ENCODE data around the gene KLRC2.
"Not testable (repeated sequence)": the region's sequence is repeated elsewhere in the genome, so short reads cannot be mapped to it uniquely, and the experiment has no call there.

KLRC2 gene

DNA sequence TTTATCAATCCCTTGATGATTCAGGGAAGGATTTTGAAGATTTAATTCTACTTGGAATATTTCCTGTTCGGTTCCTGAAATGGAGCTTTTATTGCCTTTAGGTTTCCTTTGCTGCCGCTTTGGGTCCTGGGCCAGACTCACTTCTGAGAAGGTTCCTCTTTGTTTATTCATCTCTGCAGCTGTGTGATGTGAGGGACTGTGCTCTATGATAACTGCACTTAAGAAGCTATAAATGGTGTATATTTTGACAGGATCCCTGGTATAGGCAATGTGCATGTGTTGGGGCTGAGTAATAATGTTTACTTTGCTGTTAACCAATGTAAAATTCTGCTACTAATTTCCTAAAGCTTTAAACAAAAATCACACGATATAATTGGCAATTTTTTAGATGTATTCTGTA is at the start of gene KLRC2:
Gene KLRC2, minus strand, starts transcription at position 195 of the 400 bp plus-strand sequence. Its CDS starts 24 bp downstream, at position 171.
- H3K27ac ChIP-seq (ENCODE audit: low read depth, low read length); H3K4me1 ChIP-seq (ENCODE audit: control insufficient read depth in 5 of 5, insufficient read depth in 5 of 5, low read length in 5 of 5); H3K4me3 ChIP-seq (ENCODE audit: low read depth in 1 of 5, low read length in 5 of 5); H3K9me3 ChIP-seq (ENCODE audit: control insufficient read depth in 5 of 5, low read length in 5 of 5); H3K27me3 ChIP-seq (ENCODE audit: control insufficient read depth in 5 of 5, insufficient read depth in 4 of 5, low read length in 5 of 5); H3K36me3 ChIP-seq (ENCODE audit: control insufficient read depth in 5 of 5, insufficient read depth in 5 of 5, low read length in 5 of 5); H3K9ac ChIP-seq (ENCODE audit: low read length in 5 of 5): not testable (repeated sequence)

DNA sequence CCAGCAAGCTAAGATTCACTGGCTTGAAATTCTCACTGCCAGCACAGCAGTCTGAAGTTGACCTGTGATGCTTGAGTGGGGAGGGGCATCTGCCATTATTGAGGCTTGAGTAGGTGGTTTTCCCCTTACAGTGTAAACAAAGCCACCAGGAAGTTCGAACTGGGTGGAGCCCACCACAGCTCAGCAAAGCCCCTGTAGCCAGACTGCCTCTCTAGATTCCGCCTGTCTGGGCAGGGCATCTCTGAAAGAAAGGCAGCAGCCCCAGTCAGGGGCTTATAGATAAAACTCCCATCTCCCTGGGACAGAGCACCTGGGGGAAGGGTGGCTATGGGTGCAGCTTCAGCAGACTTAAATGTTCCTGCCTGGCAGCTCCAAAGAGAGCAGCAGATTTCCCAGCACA is 46.1 kb upstream of the KLRC2 start:
- H3K4me1 ChIP-seq (ENCODE audit: control insufficient read depth in 5 of 5, insufficient read depth in 5 of 5, low read length in 5 of 5); H3K4me3 ChIP-seq (ENCODE audit: low read depth in 1 of 5, low read length in 5 of 5); H3K9ac ChIP-seq (ENCODE audit: low read length in 5 of 5); H3K36me3 ChIP-seq (ENCODE audit: control insufficient read depth in 5 of 5, insufficient read depth in 5 of 5, low read length in 5 of 5); H3K27me3 ChIP-seq (ENCODE audit: control insufficient read depth in 5 of 5, insufficient read depth in 4 of 5, low read length in 5 of 5); H3K27ac ChIP-seq (ENCODE audit: low read depth, low read length); H3K9me3 ChIP-seq (ENCODE audit: control insufficient read depth in 5 of 5, low read length in 5 of 5): not testable (repeated sequence)

- not testable (repeated sequence) for H3K4me3 ChIP-seq (ENCODE audit: low read depth in 1 of 5, low read length in 5 of 5); H3K4me1 ChIP-seq (ENCODE audit: control insufficient read depth in 5 of 5, insufficient read depth in 5 of 5, low read length in 5 of 5)
Observed at GRCh38 chr12:10472808-10473207, 37.0 kb upstream of the KLRC2 start.

GRCh38 chr12:10469701-10470100 is 33.9 kb upstream of the KLRC2 start:
- Histone ChIP-seq H3K4me3 (ENCODE audit: low read depth in 1 of 5, low read length in 5 of 5) (no peak overlapping the region), H3K36me3 (ENCODE audit: control insufficient read depth in 5 of 5, insufficient read depth in 5 of 5, low read length in 5 of 5) (no peaks in the 10 kb centered on the region), H3K9me3 (ENCODE audit: control insufficient read depth in 5 of 5, low read length in 5 of 5) (peaks cover 0 to 2% (median 0%) of the 10 kb centered on the region in 5 donors), H3K27me3 (ENCODE audit: control insufficient read depth in 5 of 5, insufficient read depth in 4 of 5, low read length in 5 of 5) (peaks cover 0 to 4% (median 0%) of the 10 kb centered on the region in 5 donors), H3K27ac (ENCODE audit: low read depth, low read length) (no peak overlapping the region), H3K9ac (ENCODE audit: low read length in 5 of 5) (no peak overlapping the region), H3K4me1 (ENCODE audit: control insufficient read depth in 5 of 5, insufficient read depth in 5 of 5, low read length in 5 of 5) (no peaks in the 10 kb centered on the region)

More at GRCh38 chr12:10472808-10473207, 37.0 kb upstream of the KLRC2 start:
- not testable (repeated sequence) for H3K27ac ChIP-seq (ENCODE audit: low read depth, low read length); H3K9me3 ChIP-seq (ENCODE audit: control insufficient read depth in 5 of 5, low read length in 5 of 5); H3K27me3 ChIP-seq (ENCODE audit: control insufficient read depth in 5 of 5, insufficient read depth in 4 of 5, low read length in 5 of 5); H3K9ac ChIP-seq (ENCODE audit: low read length in 5 of 5); H3K36me3 ChIP-seq (ENCODE audit: control insufficient read depth in 5 of 5, insufficient read depth in 5 of 5, low read length in 5 of 5)

GRCh38 chr12:10466311-10466710 is 30.5 kb upstream of the KLRC2 start:
- no peaks in the 10 kb centered on the region for H3K4me1 ChIP-seq (ENCODE audit: control insufficient read depth in 5 of 5, insufficient read depth in 5 of 5, low read length in 5 of 5)
- no peaks in the 10 kb centered on the region for H3K36me3 ChIP-seq (ENCODE audit: control insufficient read depth in 5 of 5, insufficient read depth in 5 of 5, low read length in 5 of 5)
- no peaks in the 10 kb centered on the region for H3K9me3 ChIP-seq (ENCODE audit: control insufficient read depth in 5 of 5, low read length in 5 of 5)
- no peak overlapping the region for H3K4me3 ChIP-seq (ENCODE audit: low read depth in 1 of 5, low read length in 5 of 5)
- peaks cover 0 to 4% (median 0%) of the 10 kb centered on the region in 5 donors for H3K27me3 ChIP-seq (ENCODE audit: control insufficient read depth in 5 of 5, insufficient read depth in 4 of 5, low read length in 5 of 5)
- no peak overlapping the region for H3K27ac ChIP-seq (ENCODE audit: low read depth, low read length)
- no peak overlapping the region for H3K9ac ChIP-seq (ENCODE audit: low read length in 5 of 5)

DNA sequence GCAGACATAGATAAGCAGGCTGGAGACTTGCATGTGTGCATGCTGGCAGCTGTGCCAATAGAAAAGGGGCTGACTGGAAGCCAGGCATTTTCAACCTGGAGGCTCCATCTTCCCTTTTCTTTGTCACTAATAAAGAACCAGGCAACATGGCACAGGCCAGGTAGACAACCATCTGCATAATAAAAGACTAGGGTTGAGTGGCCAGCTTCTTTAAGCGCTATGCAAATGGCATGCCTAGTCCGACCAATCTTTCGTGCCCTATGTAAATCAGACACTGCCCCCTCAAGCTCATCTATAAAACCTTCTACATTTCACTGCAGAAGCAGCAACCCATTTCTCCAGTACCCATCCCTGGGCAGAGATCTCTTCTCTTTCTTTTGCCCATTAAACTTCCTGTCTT is 21.9 kb upstream of the KLRC2 start:
- H3K9me3 ChIP-seq (ENCODE audit: control insufficient read depth in 5 of 5, low read length in 5 of 5): peaks cover 5 to 27% (median 22%) of the 10 kb centered on the region in 5 donors
- H3K4me3 ChIP-seq (ENCODE audit: low read depth in 1 of 5, low read length in 5 of 5): no peak overlapping the region
- H3K27ac ChIP-seq (ENCODE audit: low read depth, low read length): no peak overlapping the region
- H3K36me3 ChIP-seq (ENCODE audit: control insufficient read depth in 5 of 5, insufficient read depth in 5 of 5, low read length in 5 of 5): no peaks in the 10 kb centered on the region
- H3K9ac ChIP-seq (ENCODE audit: low read length in 5 of 5): no peak overlapping the region
- H3K27me3 ChIP-seq (ENCODE audit: control insufficient read depth in 5 of 5, insufficient read depth in 4 of 5, low read length in 5 of 5): no peaks in the 10 kb centered on the region
- no peaks in the 10 kb centered on the region for H3K4me1 ChIP-seq (ENCODE audit: control insufficient read depth in 5 of 5, insufficient read depth in 5 of 5, low read length in 5 of 5)

DNA sequence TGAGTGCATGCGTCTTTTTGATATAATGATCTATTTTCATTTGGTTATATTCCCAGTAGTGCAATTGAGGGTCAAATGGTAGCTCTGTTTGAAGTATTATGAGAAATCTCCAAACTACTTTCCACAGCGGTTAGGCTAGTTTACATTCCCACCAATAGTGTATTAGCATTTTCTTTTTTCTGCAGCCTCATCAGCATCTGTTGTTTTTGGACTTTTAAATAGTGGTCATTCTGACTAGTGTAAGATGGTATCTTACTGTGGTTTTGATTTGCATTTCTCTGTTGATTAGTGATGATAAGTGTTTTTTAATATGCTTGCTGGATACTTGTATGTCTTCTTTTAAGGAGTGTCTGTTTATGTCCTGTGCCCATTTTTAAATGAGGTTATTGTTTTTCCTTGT is 21.0 kb upstream of the KLRC2 start:
- no peaks in the 10 kb centered on the region for H3K27me3 ChIP-seq (ENCODE audit: control insufficient read depth in 5 of 5, insufficient read depth in 4 of 5, low read length in 5 of 5)
- no peak overlapping the region for H3K9ac ChIP-seq (ENCODE audit: low read length in 5 of 5)
- no peaks in the 10 kb centered on the region for H3K4me1 ChIP-seq (ENCODE audit: control insufficient read depth in 5 of 5, insufficient read depth in 5 of 5, low read length in 5 of 5)
- H3K4me3 ChIP-seq (ENCODE audit: low read depth in 1 of 5, low read length in 5 of 5): no peak overlapping the region
- no peak overlapping the region for H3K27ac ChIP-seq (ENCODE audit: low read depth, low read length)
- H3K36me3 ChIP-seq (ENCODE audit: control insufficient read depth in 5 of 5, insufficient read depth in 5 of 5, low read length in 5 of 5): no peaks in the 10 kb centered on the region
- peaks cover 5 to 27% (median 22%) of the 10 kb centered on the region in 5 donors for H3K9me3 ChIP-seq (ENCODE audit: control insufficient read depth in 5 of 5, low read length in 5 of 5)

GRCh38 chr12:10455766-10456165 is 20.0 kb upstream of the KLRC2 start:
- Histone ChIP-seq H3K27me3 (ENCODE audit: control insufficient read depth in 5 of 5, insufficient read depth in 4 of 5, low read length in 5 of 5) (no peaks in the 10 kb centered on the region), H3K27ac (ENCODE audit: low read depth, low read length) (no peak overlapping the region), H3K9me3 (ENCODE audit: control insufficient read depth in 5 of 5, low read length in 5 of 5) (peaks cover 5 to 27% (median 22%) of the 10 kb centered on the region in 5 donors), H3K36me3 (ENCODE audit: control insufficient read depth in 5 of 5, insufficient read depth in 5 of 5, low read length in 5 of 5) (no peaks in the 10 kb centered on the region), H3K4me3 (ENCODE audit: low read depth in 1 of 5, low read length in 5 of 5) (no peak overlapping the region), H3K9ac (ENCODE audit: low read length in 5 of 5) (no peak overlapping the region), H3K4me1 (ENCODE audit: control insufficient read depth in 5 of 5, insufficient read depth in 5 of 5, low read length in 5 of 5) (no peaks in the 10 kb centered on the region)

GRCh38 chr12:10454531-10454930 is 18.7 kb upstream of the KLRC2 start:
- no peaks in the 10 kb centered on the region for H3K27me3 ChIP-seq (ENCODE audit: control insufficient read depth in 5 of 5, insufficient read depth in 4 of 5, low read length in 5 of 5)
- H3K4me3 ChIP-seq (ENCODE audit: low read depth in 1 of 5, low read length in 5 of 5): no peak overlapping the region
- H3K27ac ChIP-seq (ENCODE audit: low read depth, low read length): no peak overlapping the region
- H3K9ac ChIP-seq (ENCODE audit: low read length in 5 of 5): no peak overlapping the region
- no peaks in the 10 kb centered on the region for H3K36me3 ChIP-seq (ENCODE audit: control insufficient read depth in 5 of 5, insufficient read depth in 5 of 5, low read length in 5 of 5)
- peaks cover 5 to 27% (median 22%) of the 10 kb centered on the region in 5 donors for H3K9me3 ChIP-seq (ENCODE audit: control insufficient read depth in 5 of 5, low read length in 5 of 5)
- no peaks in the 10 kb centered on the region for H3K4me1 ChIP-seq (ENCODE audit: control insufficient read depth in 5 of 5, insufficient read depth in 5 of 5, low read length in 5 of 5)

- Histone ChIP-seq H3K27me3 (ENCODE audit: control insufficient read depth in 5 of 5, insufficient read depth in 4 of 5, low read length in 5 of 5) (no peaks in the 10 kb centered on the region), H3K4me3 (ENCODE audit: low read depth in 1 of 5, low read length in 5 of 5) (no peak within 1 kb of the TSS), H3K4me1 (ENCODE audit: control insufficient read depth in 5 of 5, insufficient read depth in 5 of 5, low read length in 5 of 5) (no peaks in the 10 kb centered on the region), H3K36me3 (ENCODE audit: control insufficient read depth in 5 of 5, insufficient read depth in 5 of 5, low read length in 5 of 5) (no peaks in the 10 kb centered on the region), H3K9ac (ENCODE audit: low read length in 5 of 5) (no peak within 1 kb of the TSS), H3K27ac (ENCODE audit: low read depth, low read length) (no peak within 1 kb of the TSS), H3K9me3 (ENCODE audit: control insufficient read depth in 5 of 5, low read length in 5 of 5) (peaks cover 5 to 23% (median 22%) of the 10 kb centered on the region in 5 donors)
Observed at GRCh38 chr12:10453156-10453555, 17.3 kb upstream of the KLRC2 start, which contains the start of gene KLRC1. TSS of gene KLRC1 (minus strand) at chr12:10453377. CDS start at chr12:10451156, 2,221 bp downstream.

DNA sequence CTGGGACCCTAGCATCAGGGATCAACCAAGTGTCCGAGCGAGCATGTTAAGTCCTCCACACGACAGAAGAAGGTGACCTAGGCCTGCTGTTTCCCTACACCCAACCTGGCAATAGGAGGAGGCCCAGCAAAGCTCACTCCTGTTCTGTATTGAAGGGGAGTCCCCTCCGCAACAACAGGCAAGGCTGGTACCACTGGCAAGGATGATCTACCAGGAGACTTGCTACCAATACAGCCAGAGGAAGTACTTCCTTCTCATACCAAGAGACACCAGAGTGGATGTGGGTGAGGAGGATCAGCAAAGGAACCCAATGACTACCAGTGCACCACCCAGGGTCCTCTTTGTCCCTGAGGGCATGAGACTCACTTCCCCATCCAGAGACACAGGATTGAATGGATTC is 12.4 kb upstream of the KLRC2 start:
- no peaks in the 10 kb centered on the region for H3K36me3 ChIP-seq (ENCODE audit: control insufficient read depth in 5 of 5, insufficient read depth in 5 of 5, low read length in 5 of 5)
- H3K27me3 ChIP-seq (ENCODE audit: control insufficient read depth in 5 of 5, insufficient read depth in 4 of 5, low read length in 5 of 5): no peaks in the 10 kb centered on the region
- no peak overlapping the region for H3K9ac ChIP-seq (ENCODE audit: low read length in 5 of 5)

More for the DNA sequence above, 12.4 kb upstream of the KLRC2 start:
- H3K27ac ChIP-seq (ENCODE audit: low read depth, low read length): no peak overlapping the region
- no peak overlapping the region for H3K4me3 ChIP-seq (ENCODE audit: low read depth in 1 of 5, low read length in 5 of 5)
- H3K4me1 ChIP-seq (ENCODE audit: control insufficient read depth in 5 of 5, insufficient read depth in 5 of 5, low read length in 5 of 5): no peaks in the 10 kb centered on the region
- no peaks in the 10 kb centered on the region for H3K9me3 ChIP-seq (ENCODE audit: control insufficient read depth in 5 of 5, low read length in 5 of 5)

All from subcutaneous abdominal adipose tissue (tissue), 5 donors.